AG09309 (cell line): Measurements from ENCODE around the gene MRPS31.
"Not testable (repeated sequence)": the region's sequence is repeated elsewhere in the genome, so short reads cannot be mapped to it uniquely, and the experiment has no call there.

ENCODE experiments used
- DNase-seq: peaks from one replicate; pipeline ENCODE4 v3.0.0-alpha.2; 2010; ENCODE audit warnings: low read depth
- H3K4me3 ChIP-seq: 2 replicates; pipeline ENCODE4 v1.5.1; 2011; ENCODE audit warnings: mild to moderate bottlenecking, low read depth, low read length, moderate library complexity; ENCODE audit not compliant: control insufficient read depth
- TF ChIP-seq, protein P1 (sequence below): IDR thresholded peaks from 2 replicates; pipeline ENCODE4 v1.5.1; 2011; ENCODE audit warnings: mild to moderate bottlenecking, low read depth, low read length, inconsistent platforms; ENCODE audit not compliant: insufficient read depth, control insufficient read depth; ENCODE audit errors: missing control alignments

The MRPS31 gene

DNA sequence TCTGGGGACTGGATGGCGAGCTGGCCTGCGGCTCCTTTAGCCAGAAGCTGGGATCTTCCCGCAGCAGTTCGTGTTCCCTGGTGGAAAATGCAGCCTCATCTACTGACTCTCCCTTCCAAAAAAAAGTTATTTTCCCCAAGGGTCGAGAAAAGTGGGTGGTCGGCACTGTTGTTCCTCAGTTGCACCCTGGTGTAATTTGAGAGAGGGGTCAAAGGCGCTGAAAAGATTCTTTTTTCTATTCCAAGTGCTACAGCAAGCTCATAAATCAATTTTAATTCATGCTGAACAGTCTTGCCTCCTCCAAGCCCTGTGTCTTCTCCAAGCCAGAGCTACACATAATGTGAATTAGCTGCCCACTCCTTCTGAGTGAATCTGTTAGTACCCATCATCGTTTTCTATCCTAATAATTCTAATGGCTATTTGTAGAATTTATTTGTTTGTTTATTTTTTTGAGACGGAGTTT is 19.2 kb upstream of the MRPS31 start:
- peak overlapping the region; percentile 83 for H3K4me3 ChIP-seq
- DNase-seq, result no peak
- TF ChIP-seq, protein P1, sequence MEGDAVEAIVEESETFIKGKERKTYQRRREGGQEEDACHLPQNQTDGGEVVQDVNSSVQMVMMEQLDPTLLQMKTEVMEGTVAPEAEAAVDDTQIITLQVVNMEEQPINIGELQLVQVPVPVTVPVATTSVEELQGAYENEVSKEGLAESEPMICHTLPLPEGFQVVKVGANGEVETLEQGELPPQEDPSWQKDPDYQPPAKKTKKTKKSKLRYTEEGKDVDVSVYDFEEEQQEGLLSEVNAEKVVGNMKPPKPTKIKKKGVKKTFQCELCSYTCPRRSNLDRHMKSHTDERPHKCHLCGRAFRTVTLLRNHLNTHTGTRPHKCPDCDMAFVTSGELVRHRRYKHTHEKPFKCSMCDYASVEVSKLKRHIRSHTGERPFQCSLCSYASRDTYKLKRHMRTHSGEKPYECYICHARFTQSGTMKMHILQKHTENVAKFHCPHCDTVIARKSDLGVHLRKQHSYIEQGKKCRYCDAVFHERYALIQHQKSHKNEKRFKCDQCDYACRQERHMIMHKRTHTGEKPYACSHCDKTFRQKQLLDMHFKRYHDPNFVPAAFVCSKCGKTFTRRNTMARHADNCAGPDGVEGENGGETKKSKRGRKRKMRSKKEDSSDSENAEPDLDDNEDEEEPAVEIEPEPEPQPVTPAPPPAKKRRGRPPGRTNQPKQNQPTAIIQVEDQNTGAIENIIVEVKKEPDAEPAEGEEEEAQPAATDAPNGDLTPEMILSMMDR, result no peak

DNA sequence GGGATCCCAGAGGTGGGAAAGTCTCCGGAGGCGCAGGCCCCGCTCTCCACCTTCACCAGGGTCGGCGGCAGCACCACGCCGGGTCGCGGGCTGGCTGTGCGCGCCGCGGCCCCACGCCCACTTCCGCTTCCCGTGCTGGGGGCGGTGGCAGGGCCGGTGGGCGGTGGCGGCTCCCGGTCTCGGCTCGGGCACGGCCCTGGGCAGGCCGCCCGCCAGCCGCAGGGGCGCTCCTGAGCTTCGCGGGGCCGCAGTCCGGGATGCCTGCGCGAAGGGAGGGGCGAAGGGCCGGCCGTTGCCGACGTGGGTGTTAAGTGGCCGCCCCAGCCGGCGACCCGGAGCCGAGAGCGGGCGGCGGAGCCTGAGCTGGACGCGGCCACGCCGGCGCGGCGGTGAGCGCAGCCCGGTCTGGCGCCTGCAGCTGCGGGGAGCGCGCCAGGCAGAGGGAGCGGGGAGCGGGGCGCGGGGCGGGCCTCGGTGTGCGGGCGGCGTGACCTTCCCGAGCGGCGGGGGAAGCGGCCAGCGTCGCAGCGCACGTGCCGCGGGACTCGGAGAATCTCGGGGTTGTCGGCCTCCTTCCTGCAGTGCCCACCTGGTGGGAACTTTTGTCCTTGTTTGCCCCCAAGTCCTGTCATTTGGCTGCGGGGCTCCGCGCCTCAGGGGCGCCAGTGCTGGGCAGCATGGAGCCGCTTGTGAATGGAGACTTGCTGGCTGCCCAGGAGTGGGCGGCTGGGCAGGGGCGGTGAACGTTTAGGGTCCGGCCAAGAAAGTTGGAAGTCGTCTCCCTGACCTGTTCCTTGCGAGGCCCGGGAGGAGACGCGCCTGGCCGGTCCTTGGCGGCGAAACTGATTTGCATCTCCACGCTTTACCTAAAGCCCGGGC is 18.5 kb upstream of the MRPS31 start, which contains the start of gene SLC25A15:
SLC25A15 (plus strand) TSS at position 337 of the 879 bp plus-strand sequence. CDS start 3,616 bp downstream, outside the sequence.
- peak within 1 kb of the TSS; percentile 83 for H3K4me3 ChIP-seq
- DNase-seq, result no peak
- TF ChIP-seq, protein P1, result no peak

DNA sequence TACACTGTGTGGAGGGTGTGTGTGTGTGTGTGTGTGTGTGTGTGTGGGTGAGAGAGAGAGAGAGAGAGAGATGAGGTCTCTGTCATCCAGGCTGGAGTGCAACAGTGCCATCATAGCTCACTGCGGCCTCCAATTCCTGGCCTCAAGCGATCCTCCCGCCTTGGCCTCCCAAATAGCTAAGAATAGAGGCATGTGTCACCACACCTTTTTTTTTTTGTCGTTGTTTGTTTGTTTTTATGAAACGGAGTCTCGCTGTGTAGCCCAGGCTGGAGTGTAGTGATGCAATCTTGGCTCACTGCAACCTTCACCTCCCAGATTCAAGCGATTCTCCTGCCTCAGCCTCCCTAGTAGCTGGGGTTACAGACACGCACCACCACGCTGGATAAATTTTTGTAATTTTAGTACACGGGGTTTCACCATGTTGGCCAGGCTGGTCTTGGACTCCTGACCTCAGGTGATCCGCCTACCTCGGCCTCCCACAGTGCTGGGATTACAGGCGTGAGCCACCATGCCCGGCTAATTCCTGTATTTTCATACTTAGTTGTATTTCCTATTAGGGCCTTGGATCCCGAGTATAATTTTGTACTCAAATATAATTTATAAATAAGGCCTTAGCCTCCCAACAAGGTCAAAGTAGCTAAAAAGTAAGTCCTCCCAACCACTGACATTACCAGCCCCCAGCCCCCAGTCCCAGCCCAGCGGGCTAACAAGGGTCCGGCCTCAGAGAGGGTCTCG is 17.7 kb upstream of the MRPS31 start:
- H3K4me3 ChIP-seq, result peak overlapping the region; percentile 83
- DNase-seq, result not testable (repeated sequence)

DNA sequence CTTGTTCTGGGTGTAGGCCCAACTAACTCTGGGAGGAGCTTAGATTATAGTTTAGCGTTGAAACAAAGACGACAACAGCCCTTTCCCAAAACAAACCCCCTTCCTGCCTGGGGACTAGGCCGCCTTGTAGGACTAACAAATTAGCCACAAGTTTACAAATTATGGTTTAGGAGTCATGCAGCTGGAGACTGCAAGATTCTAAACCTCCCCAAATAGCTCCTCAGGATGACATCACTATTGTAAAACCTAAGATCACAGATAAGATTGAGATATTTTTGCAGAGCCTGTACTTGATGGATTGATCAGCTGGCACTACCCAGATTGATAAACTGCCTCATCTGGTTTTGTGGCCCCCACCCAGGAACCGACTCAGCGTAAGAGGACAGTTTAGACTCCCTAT is 16.1 kb upstream of the MRPS31 start:
- TF ChIP-seq, protein P1, result no peak
- no peak for DNase-seq
- no peak overlapping the region for H3K4me3 ChIP-seq

DNA sequence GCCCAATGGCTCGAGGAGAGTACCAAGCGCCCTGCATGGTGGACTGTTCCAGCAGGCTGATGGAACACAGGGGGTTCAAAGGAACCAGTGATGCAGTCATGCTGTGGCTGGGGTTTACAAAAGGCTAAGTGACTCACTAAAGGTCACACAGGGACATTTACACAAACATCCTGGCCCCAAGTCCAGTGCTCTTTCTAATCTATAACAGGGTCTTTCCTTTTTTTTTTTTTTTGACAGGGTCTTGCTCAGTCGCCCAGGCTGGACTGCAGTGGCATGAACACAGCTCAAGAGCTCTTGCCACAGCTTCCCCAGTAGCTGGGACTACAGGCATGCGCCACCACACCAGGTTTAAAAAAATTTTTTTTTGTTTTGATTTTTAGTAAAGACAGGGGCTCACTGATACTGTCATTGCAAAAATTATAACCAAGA is 15.6 kb upstream of the MRPS31 start:
- no peak overlapping the region for H3K4me3 ChIP-seq
- TF ChIP-seq, protein P1, result no peak
- no peak for DNase-seq

DNA sequence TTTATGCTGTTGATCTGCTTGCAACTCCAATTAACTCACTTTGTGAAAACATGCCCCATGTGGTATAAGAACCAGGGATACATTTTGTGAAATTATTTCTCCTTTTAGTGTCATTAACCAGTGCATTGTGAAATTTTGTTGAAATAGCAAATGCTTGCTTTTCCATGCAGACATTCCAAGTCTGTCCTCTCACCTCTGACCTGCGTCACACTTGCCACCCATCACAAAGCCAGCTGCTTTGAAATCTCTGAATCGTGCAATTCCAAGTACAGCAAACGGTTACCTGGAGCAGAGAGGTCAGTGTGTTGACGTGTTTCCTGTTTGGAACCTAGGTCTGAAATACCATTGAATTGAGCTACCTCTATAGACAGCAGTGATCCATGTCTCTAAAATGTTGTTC is 13.6 kb upstream of the MRPS31 start:
- DNase-seq, result no peak
- H3K4me3 ChIP-seq, result no peak overlapping the region
- TF ChIP-seq, protein P1, result no peak

DNA sequence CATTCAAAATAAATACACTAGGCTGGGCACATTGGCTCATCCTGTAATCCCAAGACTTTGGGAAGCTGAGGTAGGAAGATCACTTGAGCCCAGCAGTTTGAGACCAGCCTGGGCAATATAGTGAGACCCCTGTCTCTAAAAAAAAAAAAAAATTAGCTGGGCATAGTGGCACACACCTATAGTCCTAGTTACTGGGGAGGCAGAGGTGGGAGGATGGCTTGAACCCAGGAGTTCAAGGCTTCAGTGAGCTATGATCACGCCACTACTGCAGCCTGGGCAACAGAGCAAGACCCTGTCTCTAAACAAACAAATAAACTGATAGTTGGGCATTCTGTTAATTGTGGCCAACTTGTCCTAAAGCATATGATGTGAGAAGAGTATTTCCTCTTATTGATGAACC is 12.0 kb upstream of the MRPS31 start:
- not testable (repeated sequence) for H3K4me3 ChIP-seq, DNase-seq
